IPS-15b (cell line): ENCODE measurements around the gene AATF.
A peak's percentile ranks its signal among the peaks of the same experiment; 100 is the strongest.

Source experiments
- H3K27me3 ChIP-seq: one replicate; pipeline ENCODE4 v1.6.1; 2013; ENCODE audit warnings: low read length; ENCODE audit not compliant: control insufficient read depth, insufficient read depth
- H3K36me3 ChIP-seq: one replicate; pipeline ENCODE4 v1.6.1; 2013; ENCODE audit warnings: low read length; ENCODE audit not compliant: control insufficient read depth, insufficient read depth
- H3K4me1 ChIP-seq: one replicate; pipeline ENCODE4 v1.6.1; 2013; ENCODE audit warnings: mild to moderate bottlenecking, low read length; ENCODE audit not compliant: control insufficient read depth, insufficient read depth
- H3K4me3 ChIP-seq: one replicate; pipeline ENCODE4 v1.5.1; 2013; ENCODE audit warnings: low read depth, low read length
- H3K9ac ChIP-seq: one replicate; pipeline ENCODE4 v1.6.1; 2013; ENCODE audit warnings: low read depth, mild to moderate bottlenecking, low read length
- H3K9me3 ChIP-seq: one replicate; pipeline ENCODE4 v1.6.1; 2013; ENCODE audit warnings: mild to moderate bottlenecking, low read length; ENCODE audit not compliant: control insufficient read depth, insufficient read depth

AATF gene

GRCh38 chr17:36932694-36933511 lies 15.9 kb upstream of the AATF start:
- no peaks in the 10 kb centered on the region for H3K36me3 ChIP-seq
- H3K4me1 ChIP-seq = peaks cover 29% of the 10 kb centered on the region
- peaks cover 96% of the 10 kb centered on the region for H3K27me3 ChIP-seq
- no peaks in the 10 kb centered on the region for H3K9me3 ChIP-seq
- peak overlapping the region; percentile 67 for H3K4me3 ChIP-seq
- no peak overlapping the region for H3K9ac ChIP-seq

- no peak overlapping the region for H3K9ac ChIP-seq
Measured at GRCh38 chr17:36933512-36934143, 15.1 kb upstream of the AATF start.

GRCh38 chr17:36934144-36934691 lies 14.5 kb upstream of the AATF start:
- H3K27me3 ChIP-seq = peaks cover 96% of the 10 kb centered on the region
- no peak overlapping the region for H3K9ac ChIP-seq
- H3K36me3 ChIP-seq = no peaks in the 10 kb centered on the region
- peaks cover 21% of the 10 kb centered on the region for H3K4me1 ChIP-seq
- peak overlapping the region; percentile 67 for H3K4me3 ChIP-seq
- H3K9me3 ChIP-seq = no peaks in the 10 kb centered on the region

More at GRCh38 chr17:36933512-36934143, 15.1 kb upstream of the AATF start:
- Histone ChIP-seq H3K9me3 (no peaks in the 10 kb centered on the region), H3K4me3 (peak overlapping the region; percentile 67), H3K36me3 (no peaks in the 10 kb centered on the region), H3K4me1 (peaks cover 24% of the 10 kb centered on the region), H3K27me3 (peaks cover 96% of the 10 kb centered on the region)

GRCh38 chr17:36934692-36935630 lies 13.8 kb upstream of the AATF start:
- H3K9me3 ChIP-seq = no peaks in the 10 kb centered on the region
- peak overlapping the region; percentile 67 for H3K4me3 ChIP-seq
- no peaks in the 10 kb centered on the region for H3K36me3 ChIP-seq
- H3K27me3 ChIP-seq = peaks cover 96% of the 10 kb centered on the region
- peaks cover 17% of the 10 kb centered on the region for H3K4me1 ChIP-seq
- no peak overlapping the region for H3K9ac ChIP-seq

GRCh38 chr17:36935671-36936454 lies 12.9 kb upstream of the AATF start:
- Histone ChIP-seq H3K9me3 (no peaks in the 10 kb centered on the region), H3K36me3 (no peaks in the 10 kb centered on the region), H3K9ac (no peak overlapping the region), H3K4me1 (peaks cover 14% of the 10 kb centered on the region), H3K27me3 (peaks cover 96% of the 10 kb centered on the region), H3K4me3 (peak overlapping the region; percentile 67)

GRCh38 chr17:36936455-36937000 lies 12.2 kb upstream of the AATF start:
- Histone ChIP-seq H3K9me3 (no peaks in the 10 kb centered on the region), H3K27me3 (peaks cover 96% of the 10 kb centered on the region), H3K4me1 (peaks cover 13% of the 10 kb centered on the region), H3K36me3 (no peaks in the 10 kb centered on the region), H3K4me3 (peak overlapping the region; percentile 67), H3K9ac (no peak overlapping the region)

- H3K27me3 ChIP-seq = peaks cover 96% of the 10 kb centered on the region
- H3K4me1 ChIP-seq = peaks cover 12% of the 10 kb centered on the region
- H3K4me3 ChIP-seq = peak within 1 kb of the TSS; percentile 67
- H3K9me3 ChIP-seq = no peaks in the 10 kb centered on the region
- no peak within 1 kb of the TSS for H3K9ac ChIP-seq
- H3K36me3 ChIP-seq = no peaks in the 10 kb centered on the region
Measured at GRCh38 chr17:36937001-36937958, 11.5 kb upstream of the AATF start, which contains the start of gene LHX1. Gene LHX1 (plus strand): TSS chr17:36937475. CDS start chr17:36938198, 723 bp downstream.

- Histone ChIP-seq H3K4me1 (peaks cover 9% of the 10 kb centered on the region), H3K36me3 (no peaks in the 10 kb centered on the region), H3K4me3 (peak overlapping the region; percentile 67), H3K27me3 (peaks cover 97% of the 10 kb centered on the region), H3K9ac (no peak overlapping the region), H3K9me3 (no peaks in the 10 kb centered on the region)
Measured at GRCh38 chr17:36937959-36938565, 10.7 kb upstream of the AATF start.

GRCh38 chr17:36938566-36939051 lies 10.1 kb upstream of the AATF start:
- H3K4me3 ChIP-seq = peak overlapping the region; percentile 67
- peaks cover 97% of the 10 kb centered on the region for H3K27me3 ChIP-seq
- no peaks in the 10 kb centered on the region for H3K9me3 ChIP-seq
- no peak overlapping the region for H3K9ac ChIP-seq
- no peaks in the 10 kb centered on the region for H3K36me3 ChIP-seq
- H3K4me1 ChIP-seq = peaks cover 8% of the 10 kb centered on the region
